ENCODE measurements around the gene CYBRD1.
"Not testable (repeated sequence)": the region's sequence is repeated elsewhere in the genome, so short reads cannot be mapped to it uniquely, and the experiment has no call there.

Gene CYBRD1, protein sequence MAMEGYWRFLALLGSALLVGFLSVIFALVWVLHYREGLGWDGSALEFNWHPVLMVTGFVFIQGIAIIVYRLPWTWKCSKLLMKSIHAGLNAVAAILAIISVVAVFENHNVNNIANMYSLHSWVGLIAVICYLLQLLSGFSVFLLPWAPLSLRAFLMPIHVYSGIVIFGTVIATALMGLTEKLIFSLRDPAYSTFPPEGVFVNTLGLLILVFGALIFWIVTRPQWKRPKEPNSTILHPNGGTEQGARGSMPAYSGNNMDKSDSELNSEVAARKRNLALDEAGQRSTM

DNA sequence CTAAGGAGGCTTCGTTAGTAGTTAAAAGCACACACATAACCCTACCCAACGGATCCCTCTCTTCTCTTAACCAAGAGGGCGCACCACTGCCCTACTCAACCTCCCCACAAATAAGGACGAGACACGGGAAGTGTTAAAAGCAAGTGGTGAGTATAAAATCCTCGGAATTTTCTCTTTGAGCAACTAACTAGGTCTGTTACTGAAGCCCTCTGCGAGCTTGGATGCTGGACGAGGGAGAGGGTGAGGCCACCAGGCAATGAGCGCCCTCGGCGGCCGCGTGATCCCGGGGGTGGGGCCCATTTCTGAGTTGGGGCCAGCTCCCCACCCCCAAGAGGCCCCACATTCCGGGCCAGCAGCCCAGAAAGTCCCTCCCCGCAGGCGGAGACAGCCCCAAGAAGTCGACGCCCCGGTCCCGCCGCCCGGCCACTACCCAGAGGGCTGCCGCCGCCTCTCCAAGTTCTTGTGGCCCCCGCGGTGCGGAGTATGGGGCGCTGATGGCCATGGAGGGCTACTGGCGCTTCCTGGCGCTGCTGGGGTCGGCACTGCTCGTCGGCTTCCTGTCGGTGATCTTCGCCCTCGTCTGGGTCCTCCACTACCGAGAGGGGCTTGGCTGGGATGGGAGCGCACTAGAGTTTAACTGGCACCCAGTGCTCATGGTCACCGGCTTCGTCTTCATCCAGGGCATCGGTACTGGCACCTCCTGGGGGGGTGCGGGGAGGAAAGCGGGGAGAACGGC lies at the start of gene CYBRD1:
Gene CYBRD1 (plus strand): TSS at position 423 of the 736 bp plus-strand sequence. CDS start 72 bp downstream, at position 495.
- peak; percentile 92 for DNase-seq

DNA sequence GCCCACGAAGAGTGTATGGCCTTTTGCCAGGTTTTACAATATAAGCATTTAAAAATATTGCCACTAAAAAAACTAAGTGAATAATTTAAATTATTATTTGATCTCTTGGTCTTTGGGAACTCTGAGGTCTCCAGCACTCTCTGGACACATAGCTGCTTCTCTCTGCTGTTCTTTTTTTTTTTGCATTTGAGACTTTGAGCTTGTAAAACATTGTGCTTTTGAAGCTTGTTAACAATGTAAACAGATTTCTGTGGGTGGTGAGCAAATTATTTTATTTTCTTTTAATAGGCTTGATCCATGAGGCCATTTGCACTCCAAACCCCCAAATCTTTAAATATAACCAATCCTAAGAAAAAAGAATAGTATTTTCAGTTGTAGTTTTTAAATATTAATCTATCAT lies 46.3 kb upstream of the CYBRD1 start:
- no peak for DNase-seq

DNA sequence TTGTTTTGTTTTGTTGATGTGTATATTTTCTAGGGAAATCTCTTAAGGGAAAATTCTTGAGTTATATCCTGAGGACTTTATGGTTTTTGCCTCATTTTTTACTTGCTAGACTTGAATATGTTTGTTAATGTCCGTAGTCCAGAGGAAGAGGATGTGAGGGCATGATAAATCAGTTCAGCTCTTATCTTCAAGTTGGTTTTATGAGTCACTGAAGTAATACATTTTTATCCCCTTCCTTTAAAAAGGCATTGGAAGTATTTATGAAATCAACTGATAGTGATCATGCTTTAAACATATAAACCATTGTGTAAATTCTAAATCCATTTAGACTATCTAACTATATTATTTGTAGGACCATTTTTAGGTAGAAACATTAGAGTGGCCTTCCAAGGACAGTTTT lies 43.9 kb upstream of the CYBRD1 start:
- DNase-seq, result no peak

DNA sequence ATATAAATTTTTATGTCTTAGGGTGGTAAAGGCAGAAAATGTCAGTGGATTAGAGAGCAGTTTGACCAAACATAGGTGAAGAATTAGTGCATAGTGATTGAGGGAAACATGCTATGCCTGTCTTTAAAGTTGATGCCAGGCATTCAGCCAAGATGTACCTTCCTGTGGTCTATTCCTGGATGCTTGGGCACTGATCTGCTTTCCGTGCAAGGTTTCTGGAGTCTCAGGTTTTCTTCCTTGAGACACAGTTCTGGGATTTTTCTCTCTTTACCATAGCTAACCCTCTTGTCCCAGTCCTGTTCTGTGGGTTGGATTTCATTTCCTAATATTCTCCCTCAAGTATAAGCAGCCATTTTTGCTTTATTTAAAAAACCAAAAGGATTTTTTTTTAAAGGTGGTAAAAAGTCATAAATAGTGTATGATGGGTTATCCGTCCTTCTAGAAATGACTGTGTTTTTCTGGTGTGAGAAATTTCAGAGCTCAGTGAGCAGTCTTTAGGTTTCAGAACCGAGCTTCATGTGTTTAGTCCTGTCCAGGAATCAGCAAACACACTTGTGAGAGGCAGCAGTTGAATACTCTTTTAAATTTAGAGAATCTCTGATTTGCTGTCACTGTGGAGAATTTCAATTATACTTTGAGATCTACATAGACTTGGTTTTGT lies 43.0 kb upstream of the CYBRD1 start:
- no peak for DNase-seq

DNA sequence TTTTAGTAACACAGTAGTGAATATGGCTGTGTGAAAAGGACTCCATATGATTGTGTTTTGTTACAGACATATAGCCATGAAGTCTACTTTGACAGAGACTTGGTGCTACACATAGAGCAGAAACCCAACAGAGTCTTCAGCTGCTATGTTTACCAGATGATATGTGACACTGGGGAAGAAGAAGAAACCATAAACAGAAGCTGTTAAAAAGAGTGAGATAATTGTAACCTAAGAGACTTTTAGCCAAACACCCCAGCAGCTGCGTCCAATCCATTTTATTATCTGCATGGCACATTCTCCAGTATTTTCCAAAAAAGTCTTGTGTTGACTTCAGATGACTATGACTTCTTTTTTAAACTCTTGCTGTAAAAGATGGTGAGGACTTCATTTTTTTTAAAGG lies 41.4 kb upstream of the CYBRD1 start:
- DNase-seq, result no peak

DNA sequence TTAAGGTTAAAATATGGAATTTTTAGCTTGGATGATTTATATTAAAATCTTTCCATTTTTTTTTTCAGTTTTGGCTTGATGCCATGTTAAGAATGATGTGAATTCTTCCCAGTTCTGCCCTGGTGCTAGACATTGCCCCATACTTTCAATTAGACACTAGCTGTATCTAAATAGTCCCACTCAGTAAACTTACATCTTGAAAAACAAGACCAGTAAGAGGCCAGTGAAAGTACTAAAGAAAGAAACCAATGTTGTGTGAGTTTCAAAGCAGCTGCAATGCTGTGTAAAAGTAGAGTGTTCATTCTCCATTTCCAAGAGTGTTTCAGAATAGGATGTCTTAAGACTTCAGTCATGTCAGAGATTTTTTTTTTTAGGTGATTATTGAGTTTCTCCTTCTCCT lies 40.0 kb upstream of the CYBRD1 start:
- DNase-seq, result no peak

DNA sequence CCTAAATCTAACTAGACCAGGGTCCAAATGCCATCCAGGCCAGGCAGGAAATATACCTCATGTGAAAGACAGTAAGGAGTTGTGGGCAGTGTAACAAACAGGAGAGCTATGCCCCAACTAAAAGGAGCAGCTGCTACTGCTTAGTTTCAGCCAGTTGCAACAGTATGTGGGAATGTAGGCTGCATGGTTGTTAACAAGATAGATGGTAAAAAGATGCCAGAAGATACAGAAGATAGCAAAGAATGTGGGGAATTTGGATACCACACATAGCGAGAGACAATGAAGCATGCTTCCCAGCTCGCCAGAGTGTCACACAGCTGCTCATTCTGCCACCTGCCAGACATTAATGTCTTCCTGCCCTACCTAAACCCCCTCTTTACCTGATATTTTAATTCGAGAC lies 39.4 kb upstream of the CYBRD1 start:
- DNase-seq, result peak; percentile 28

DNA sequence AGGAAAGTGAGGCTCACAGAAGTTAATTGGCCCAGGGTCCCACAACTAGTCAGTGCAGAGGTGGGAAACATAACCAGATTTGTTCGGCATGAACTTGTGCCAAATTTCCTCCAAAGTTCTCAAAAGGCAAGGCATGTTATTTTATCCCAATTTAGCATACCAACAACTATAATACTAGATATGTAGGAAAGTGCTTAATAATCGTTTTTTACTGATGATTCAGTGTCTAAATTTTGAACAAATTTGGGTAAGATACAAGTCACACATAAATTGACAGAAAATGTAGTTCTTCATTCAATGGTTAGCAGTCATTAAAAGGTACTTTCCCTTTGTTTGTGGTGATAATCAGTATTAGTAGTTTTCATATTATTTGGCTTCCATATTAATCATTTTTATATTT lies 38.5 kb upstream of the CYBRD1 start:
- no peak for DNase-seq

DNA sequence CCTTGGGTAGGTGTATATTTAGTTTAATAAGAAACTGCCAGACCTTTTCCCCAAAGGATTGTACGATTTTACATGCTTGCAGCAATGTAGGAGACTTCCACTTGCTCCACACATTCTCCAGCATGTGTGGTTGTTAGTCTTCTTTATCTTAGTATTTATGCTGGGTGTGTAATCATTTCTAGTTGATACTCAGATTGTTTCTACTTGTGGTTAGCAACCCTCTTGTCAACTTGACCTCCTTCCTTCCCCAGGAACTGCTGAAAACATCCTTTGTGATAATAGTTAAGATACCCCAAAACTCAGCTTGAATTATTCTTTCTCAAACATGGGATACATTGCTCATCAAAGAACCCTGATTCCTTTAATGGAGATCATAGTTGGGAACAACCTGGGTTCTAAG lies 37.2 kb upstream of the CYBRD1 start:
- DNase-seq, result no peak

DNA sequence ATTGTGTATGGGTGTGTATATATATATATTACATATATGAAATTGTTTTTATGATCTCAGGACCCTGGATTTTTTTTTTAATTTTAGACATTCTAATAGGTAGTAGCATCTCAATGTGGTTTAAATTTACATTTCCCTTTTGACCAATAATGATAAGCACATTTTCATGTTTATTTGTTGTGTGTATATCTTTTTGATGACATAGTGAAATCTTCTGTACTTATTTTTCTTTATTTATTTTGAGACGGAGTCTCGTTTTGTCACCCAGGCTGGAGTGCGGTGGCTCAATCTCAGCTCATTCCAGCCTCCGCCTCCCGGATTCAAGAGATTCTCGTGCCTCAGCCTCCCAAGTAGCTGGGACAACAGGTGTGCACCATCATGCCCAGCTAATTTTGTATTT lies 35.1 kb upstream of the CYBRD1 start:
- no peak for DNase-seq

DNA sequence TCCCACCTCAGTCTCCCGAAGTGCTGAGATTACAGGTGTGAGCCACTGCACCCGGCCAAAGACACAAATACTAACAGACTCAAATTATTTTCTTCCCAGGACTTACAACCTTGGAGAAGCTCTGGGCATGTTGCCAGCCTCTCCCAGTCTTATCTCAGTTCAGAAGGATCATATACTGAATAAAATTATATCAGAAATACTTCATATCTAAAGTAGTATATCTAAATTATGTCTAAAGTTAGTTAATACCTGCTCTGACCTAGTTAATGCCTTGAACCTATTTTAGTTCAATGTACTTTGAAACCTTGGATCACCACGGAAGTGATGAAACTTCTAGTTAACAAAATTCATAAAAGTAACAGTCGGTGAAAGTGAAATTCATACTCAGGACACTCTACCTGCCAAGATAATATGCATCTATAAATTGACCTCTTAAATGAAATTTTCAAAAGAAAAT lies 34.4 kb upstream of the CYBRD1 start:
- DNase-seq, result no peak

DNA sequence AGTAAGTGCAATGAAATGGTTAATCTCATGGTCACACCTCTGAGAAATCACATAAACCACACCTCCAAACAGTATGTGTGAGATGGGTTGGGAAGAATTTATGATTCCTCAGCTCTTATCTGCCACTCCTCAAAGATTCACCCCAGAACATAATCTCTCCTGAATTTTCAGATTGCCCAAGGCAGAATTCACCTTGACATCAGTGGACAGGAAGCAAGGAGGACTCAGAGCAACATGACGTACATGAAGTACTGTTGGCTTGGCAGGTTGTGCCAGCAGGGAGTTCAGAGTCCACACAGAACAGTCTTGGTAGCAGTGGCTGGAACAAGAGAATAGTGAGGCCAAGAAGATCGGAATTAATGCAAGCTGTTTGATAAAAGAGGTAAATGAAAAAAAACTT lies 31.7 kb upstream of the CYBRD1 start:
- DNase-seq, result no peak

DNA sequence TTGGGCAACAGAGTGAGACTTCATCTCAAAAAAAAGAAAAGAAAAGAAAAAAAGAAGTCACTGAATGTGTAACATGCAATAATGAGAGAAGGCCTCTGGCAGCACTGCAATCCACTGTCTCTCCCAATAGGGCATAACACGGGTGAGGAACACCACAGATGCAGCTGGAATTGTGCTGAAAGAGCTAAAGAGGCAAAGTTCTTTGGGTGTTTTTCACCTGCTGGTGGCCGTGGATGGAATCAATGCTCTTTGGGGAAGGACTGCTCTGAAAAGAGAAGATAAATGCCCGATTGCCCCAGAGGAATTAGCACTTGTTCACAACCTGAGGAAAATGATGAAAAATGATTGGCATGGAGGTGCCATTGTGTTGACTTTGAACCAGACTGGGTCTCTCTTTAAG lies 31.0 kb upstream of the CYBRD1 start:
- DNase-seq, result no peak

DNA sequence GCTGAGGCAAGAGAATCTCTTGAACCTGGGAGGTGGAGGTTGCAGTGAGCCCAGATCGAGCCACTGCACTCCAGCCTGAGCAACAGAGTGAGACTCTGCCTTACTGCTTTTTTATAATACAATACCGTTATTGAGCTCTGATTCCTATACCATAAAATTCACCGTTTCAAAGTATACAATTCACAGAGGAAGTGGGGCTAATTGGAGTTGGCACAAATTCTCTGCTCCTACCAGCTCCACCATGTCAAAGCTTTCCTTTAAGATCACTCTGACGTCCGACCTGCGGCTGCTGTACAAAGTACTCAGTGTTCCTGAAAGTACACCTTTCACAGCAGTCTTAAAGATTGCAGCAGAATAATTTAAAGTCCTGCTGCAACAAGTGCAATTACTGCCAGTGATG lies 29.6 kb upstream of the CYBRD1 start:
- no peak for DNase-seq

DNA sequence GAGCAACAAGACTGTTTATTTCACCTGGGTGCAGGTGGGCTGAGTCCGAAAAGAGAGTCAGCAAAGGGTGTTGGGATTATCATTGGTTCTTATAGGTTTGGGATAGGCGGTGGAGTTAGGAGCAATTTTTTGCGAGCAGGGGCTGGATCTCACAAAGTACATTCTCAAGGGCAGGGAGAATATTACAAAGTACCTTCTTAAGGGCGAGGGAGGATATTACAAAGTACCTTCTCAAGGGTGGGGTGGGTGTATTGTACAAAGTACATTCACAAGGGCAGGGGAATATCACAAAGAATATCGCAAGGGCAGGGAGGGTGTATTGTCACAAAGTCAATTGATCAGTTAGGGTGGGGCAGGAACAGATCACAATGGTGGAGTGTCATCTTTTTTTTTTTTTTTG lies 24.6 kb upstream of the CYBRD1 start:
- DNase-seq, result not testable (repeated sequence)

DNA sequence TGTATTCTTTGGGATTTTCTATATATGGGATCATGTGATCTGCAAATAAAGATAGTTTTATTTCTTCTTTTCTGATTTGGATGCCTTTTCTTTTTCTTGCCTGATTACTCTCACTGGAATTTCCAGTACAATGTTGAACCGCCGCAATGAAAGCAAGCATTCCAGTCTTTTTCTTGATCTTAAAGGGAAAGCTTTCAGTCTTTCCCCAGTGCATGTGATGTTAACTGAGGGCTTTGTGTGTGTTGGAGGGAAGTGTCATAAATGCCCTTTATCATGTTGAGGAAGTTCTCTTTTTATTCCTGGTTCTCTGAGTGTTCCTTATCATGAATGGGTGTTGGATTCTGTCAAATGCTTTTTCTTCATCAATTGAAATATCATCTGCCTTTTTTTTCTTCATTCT lies 16.9 kb upstream of the CYBRD1 start:
- DNase-seq, result no peak

DNA sequence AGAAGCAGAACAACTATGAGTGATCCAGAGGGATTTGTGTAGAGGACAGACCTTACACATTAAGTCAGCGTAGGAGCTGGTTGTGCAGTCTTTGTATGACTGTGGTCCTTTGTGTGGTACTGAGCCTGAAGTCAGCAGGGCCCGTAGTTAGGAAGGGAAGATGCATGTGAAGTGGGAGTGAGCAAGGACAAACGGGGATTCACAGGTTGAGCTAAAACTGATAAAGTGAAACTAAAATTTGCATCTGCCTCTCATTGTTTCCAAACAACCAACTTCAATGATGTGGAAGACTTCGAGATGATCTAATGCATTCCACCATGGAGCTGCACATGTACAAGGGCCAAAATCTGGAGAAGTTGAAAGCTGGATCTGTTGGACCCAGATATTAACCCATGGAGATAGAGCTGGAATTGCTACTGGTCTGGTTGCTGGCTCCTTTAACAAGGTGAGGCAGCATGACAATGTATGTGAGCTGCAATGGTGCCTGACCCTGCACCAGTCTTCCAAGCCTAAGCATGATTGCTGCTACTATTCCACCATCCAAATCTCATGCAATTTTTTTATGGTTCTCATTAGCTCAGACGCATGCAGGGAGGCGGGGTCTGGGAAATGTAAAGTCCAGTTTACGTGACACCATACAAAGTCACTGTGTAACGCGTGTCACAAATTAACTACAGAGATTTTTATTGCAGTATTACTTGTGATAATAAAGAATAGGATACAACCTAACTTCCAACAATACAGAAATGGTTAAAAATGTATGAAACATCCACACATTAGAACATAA lies 12.1 kb upstream of the CYBRD1 start:
- no peak for DNase-seq

DNA sequence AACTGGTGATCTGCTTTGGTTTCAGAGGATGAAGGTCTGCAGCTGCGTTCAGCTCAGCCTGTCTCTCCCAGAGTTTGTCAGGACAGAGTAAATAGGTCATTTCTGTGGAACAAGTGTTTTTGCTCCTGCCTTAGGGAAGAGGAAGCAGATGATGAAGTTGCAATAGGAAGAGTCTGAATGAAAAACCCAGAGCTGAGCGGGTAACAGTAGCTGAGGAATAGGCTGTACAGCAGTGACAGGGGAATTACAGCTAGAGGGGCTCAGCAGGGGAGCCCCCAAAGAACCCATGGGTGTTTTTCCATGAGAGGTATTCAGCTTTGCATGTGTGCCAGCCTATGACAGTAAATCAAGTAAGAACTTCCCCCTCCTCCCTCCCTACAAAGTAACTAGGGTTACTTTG lies 10.3 kb upstream of the CYBRD1 start:
- DNase-seq, result no peak

DNA sequence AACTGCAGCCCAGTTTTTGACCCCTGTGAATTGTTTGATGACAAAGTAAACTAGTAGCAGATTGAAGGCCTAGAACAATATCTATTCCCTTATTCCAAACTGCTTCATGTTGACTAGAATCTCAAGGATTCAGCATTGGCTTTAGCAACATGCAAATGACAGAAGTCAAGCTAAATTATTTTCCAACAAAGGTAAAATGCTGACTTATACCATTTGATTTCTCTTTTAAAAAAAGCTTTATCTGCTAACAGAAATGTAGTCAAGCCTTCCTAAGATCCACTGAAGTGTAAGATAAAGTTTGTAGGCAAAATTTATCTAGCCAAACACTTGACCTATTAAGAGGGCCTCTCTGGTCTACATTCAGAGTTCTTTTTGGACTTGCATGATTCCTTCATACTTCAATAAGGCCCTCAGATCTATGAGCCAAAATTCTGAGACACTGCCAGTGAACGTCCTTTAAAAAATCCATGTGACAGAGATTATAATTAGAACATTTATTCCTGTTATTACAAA lies 9.5 kb upstream of the CYBRD1 start:
- no peak for DNase-seq

DNA sequence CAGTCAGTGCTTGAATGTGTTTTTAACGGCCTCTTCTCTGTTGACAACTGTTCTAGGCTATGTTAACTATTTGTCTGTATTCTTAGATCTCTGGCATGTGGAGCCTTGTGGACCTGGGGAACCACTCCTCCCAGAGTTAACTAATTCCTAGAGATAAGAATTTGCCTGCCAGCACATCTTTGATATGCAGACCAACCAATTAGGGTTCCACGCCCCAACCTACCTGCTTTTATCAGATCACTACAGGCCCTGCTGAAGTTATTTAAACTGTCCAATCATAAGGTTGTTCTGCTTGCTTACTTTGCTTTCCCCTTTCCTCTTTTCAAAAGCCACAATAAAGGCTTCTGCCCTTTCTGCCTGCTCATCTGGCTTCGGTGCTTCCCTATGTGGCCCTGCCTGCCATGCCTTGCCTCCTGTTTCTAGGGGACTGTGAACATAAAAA lies 8.5 kb upstream of the CYBRD1 start:
- DNase-seq, result no peak

DNA sequence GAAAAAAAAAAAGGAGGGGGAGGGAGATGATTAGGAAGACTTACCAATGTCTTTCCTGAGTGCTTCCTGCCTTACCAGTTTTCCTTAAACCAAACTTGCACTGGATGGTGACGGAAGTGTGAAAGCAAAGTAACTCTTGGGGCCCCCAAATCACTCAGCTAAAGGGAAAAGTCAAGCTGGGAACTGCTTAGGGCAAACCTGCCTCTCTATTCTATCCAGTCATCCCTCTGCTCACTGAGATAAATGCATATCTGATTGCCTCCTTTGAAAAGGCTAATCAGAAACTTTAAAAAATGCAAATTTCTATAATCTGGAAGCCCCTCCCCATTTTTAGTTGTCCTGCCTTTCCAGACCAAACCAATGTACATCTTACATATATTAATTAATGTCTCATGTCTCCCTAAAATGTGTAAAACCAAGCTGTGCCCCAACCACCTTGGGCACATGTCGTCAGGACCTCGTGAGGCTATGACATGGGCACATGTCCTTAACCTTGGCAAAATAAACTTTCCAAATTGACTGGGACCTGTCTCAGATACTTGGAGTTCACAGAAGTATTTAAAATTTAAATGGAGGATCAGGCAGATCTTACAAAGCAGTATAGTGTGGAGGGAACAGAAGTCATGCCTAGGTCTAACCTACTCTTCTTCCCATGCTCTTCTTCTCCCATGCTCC lies 7.2 kb upstream of the CYBRD1 start:
- DNase-seq, result no peak

DNA sequence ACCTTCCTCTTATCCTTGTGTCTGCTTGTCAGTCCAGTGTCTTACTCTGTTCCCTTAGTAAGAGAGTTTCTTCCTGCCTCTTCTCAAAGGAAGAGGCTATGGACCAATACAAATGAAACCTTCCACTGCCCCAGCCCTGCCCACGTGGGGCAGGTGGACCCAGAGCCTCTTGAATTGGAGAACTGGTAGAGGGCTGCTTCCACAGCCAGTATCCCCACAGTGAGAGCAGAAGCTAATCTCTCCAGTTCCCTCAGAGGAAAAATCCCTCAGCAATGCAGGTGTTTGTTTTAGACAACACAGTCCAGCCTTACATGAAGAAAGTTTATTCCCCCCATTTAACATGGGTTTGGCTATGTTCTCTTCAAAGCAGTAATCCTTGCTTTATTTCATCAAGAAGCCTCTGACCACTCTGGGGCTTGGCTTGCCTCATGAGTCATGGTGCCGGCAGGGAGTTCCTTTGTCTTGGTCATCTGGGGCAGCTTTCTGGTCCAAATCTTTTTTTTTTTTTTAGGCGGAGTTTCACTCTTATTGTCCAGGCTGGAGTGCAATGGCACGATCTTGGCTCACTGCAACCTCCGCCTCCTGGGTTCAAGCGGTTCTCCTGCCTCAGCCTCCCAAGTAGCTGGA lies 6.5 kb upstream of the CYBRD1 start:
- DNase-seq, result no peak
